OCI-LY7 (cell line): Measurements from ENCODE around the gene RHOBTB3.

Experiments
- CTCF ChIP-seq: fragments of 200-600 bp; sonication (generic); conservative IDR thresholded peaks from 2 replicates; pipeline ENCODE4 v1.5.1; 2014; ENCODE audit warnings: mild to moderate bottlenecking, antibody characterized with exemption, low read length, moderate library complexity, mixed read lengths
- EZH2phosphoT487 ChIP-seq: fragments of 200-600 bp; sonication (generic); IDR thresholded peaks from 2 replicates; pipeline ENCODE4 v1.6.1; 2018; ENCODE audit warnings: low read depth, borderline replicate concordance, mild to moderate bottlenecking, mixed run types, antibody characterized with exemption, low read length, moderate library complexity, mixed read lengths

GRCh38 chr5:95836544-95836943 is 105.4 kb downstream of the RHOBTB3 start:
- no peak for TF ChIP-seq CTCF
- TF ChIP-seq EZH2phosphoT487 = no peak
